GM10248 (cell line): ENCODE data around the gene SLC4A1AP.

Experiments
- CTCF ChIA-PET: fragments of 300-600 bp; sonication (Branson Sonifier 250); formaldehyde crosslinking; extraction: SDS; loops from one replicate; lab custom pipeline; 2021; ENCODE audit warnings: antibody characterized with exemption; lab: Yijun Ruan, JAX
- POLR2A ChIA-PET: fragments of 350-650 bp; sonication (Branson Sonifier 250); formaldehyde crosslinking; extraction: SDS; loops from one replicate; lab custom pipeline; 2020; ENCODE audit warnings: antibody characterized with exemption; lab: Yijun Ruan, JAX
- DNase-seq: peaks from one replicate; pipeline ENCODE4 v3.0.0; 2012; ENCODE audit errors: extremely low spot score
- TF ChIP-seq, protein P1 (sequence below): IDR thresholded peaks from 2 replicates; pipeline ENCODE4 v1.5.1; 2012; ENCODE audit warnings: mild to moderate bottlenecking, low read depth; ENCODE audit errors: extremely low read depth, missing control alignments, control extremely low read depth

SLC4A1AP gene

DNA sequence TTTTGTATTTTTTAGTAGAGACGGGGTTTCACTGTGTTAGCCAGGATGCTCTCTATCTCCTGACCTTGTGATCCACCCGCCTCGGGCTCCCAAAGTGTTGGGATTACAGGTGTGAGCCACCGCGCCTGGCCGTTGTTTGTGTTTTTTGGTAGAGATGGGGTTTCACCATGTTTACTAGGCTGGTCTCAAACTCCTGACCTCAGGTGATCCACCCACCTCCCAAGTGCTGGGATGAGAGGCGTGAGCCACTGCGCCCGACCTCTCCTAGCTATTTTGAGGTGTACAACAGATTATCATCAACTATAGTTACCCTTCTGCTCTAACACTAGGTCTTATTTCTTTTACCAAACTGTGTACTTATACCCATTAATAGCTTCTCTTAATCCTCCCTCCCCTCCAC lies 78.9 kb downstream of the SLC4A1AP start:
- ChIA-PET CTCF (interaction anchor here (1.9 to 2.3 kb wide), 3 partner anchors 12 to 39 kb away, joined by 7 to 11 read pairs (median 9); no protein-coding TSS in a partner anchor), POLR2A (no interaction called here)
- TF ChIP-seq, protein P1, sequence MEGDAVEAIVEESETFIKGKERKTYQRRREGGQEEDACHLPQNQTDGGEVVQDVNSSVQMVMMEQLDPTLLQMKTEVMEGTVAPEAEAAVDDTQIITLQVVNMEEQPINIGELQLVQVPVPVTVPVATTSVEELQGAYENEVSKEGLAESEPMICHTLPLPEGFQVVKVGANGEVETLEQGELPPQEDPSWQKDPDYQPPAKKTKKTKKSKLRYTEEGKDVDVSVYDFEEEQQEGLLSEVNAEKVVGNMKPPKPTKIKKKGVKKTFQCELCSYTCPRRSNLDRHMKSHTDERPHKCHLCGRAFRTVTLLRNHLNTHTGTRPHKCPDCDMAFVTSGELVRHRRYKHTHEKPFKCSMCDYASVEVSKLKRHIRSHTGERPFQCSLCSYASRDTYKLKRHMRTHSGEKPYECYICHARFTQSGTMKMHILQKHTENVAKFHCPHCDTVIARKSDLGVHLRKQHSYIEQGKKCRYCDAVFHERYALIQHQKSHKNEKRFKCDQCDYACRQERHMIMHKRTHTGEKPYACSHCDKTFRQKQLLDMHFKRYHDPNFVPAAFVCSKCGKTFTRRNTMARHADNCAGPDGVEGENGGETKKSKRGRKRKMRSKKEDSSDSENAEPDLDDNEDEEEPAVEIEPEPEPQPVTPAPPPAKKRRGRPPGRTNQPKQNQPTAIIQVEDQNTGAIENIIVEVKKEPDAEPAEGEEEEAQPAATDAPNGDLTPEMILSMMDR, result no peak
- DNase-seq, result no peak
